Peyer's patch (tissue), 4 donors: ENCODE measurements around the gene CHAT. TPM values are rescaled to one million over a fixed set of nuclear protein-coding genes. Genes with fewer than 3 reads are reported as not detected.

ENCODE experiments used
- DNase-seq, 3 donors: peaks; one replicate each; pipeline ENCODE4 v3.0.0-alpha.2; 2017 to 2019
- H3K27ac ChIP-seq, 4 donors: fragments of 200-600 bp; sonication (generic); one replicate each; pipeline ENCODE4 v1.5.1; 2016 to 2019
- H3K27me3 ChIP-seq, 2 donors: fragments of 200-600 bp; sonication (generic); one replicate each; pipeline ENCODE4 v1.5.1; 2019
- H3K36me3 ChIP-seq, 3 donors: fragments of 200-600 bp; sonication (generic); one replicate each; pipeline ENCODE4 v1.5.1; 2016 to 2019
- H3K4me1 ChIP-seq, 4 donors: fragments of 200-600 bp; sonication (generic); one replicate each; pipeline ENCODE4 v1.5.1; 2016 to 2019
- H3K4me3 ChIP-seq, 4 donors: fragments of 200-600 bp; sonication (generic); 1 replicate in 3 of 4; 2 replicates in 1 of 4; pipeline ENCODE4 v1.5.1; 2016 to 2019; ENCODE audit warnings: mild to moderate bottlenecking in 1 of 4
- H3K9me3 ChIP-seq, 4 donors: fragments of 200-600 bp; sonication (generic); one replicate each; pipeline ENCODE4 v1.5.1; 2016 to 2019; ENCODE audit warnings: mild to moderate bottlenecking in 1 of 4
- CTCF ChIP-seq, 6 experiments: fragments of 450-650 bp in 4 of 6; fragments of 200-600 bp in 2 of 6; sonication (generic) in 1 of 6; IDR thresholded peaks; one replicate each; pipeline ENCODE4 v1.5.1; 2017 to 2019; ENCODE audit warnings: antibody characterized with exemption in 6 of 6, mild to moderate bottlenecking in 3 of 6, moderate library complexity in 1 of 6
- POLR2A ChIP-seq, 2 donors: fragments of 450-650 bp; IDR thresholded peaks; one replicate each; pipeline ENCODE4 v1.5.1; 2017; ENCODE audit warnings: antibody characterized with exemption in 2 of 2, mild to moderate bottlenecking in 2 of 2, moderate library complexity in 2 of 2
- total RNA-seq, 4 donors: library from RNA; depleted of rRNA; stranded (reverse); fragments of >200 nt; gene quantifications; one replicate each; pipeline ENCODE4 v1.1.0, GENCODE V29; 2016

Gene CHAT
- total RNA-seq, 4 donors from 2014 or later: 2.1 to 3.8 (median 3.4) TPM; not detected in 1

GRCh38 chr10:49624629-49625028 lies 10.8 kb downstream of the CHAT start:
- H3K4me3 ChIP-seq: no peak overlapping the region
- DNase-seq: peak in 1 of 3 donors; percentile 2
- H3K9me3 ChIP-seq: no peaks in the 10 kb centered on the region
- H3K36me3 ChIP-seq: no peaks in the 10 kb centered on the region
- H3K4me1 ChIP-seq: no peaks in the 10 kb centered on the region
- H3K27ac ChIP-seq: no peak overlapping the region
- no peak for TF ChIP-seq POLR2A (IDR thresholded peaks at IDR 0.05)
- no peak for TF ChIP-seq CTCF (IDR thresholded peaks at IDR 0.05)
- no peaks in the 10 kb centered on the region for H3K27me3 ChIP-seq

- TF ChIP-seq POLR2A (IDR thresholded peaks at IDR 0.05) (no peak), CTCF (IDR thresholded peaks at IDR 0.05) (no peak)
- Histone ChIP-seq H3K9me3 (no peaks in the 10 kb centered on the region), H3K36me3 (no peaks in the 10 kb centered on the region), H3K27me3 (no peaks in the 10 kb centered on the region), H3K4me1 (no peaks in the 10 kb centered on the region), H3K27ac (no peak overlapping the region), H3K4me3 (no peak overlapping the region)
- DNase-seq: peak in 2 of 3 donors; percentile 19 to 37
Measured at GRCh38 chr10:49625411-49625810, 11.6 kb downstream of the CHAT start.

- DNase-seq: peak in 1 of 3 donors; percentile 2
- H3K4me3 ChIP-seq: no peak overlapping the region
Measured at GRCh38 chr10:49627038-49627437, 13.2 kb downstream of the CHAT start.

GRCh38 chr10:49627644-49628247 lies 13.9 kb downstream of the CHAT start:
- peak in 2 of 3 donors; percentile 32 to 34 for DNase-seq
- Histone ChIP-seq H3K27me3 (no peaks in the 10 kb centered on the region), H3K36me3 (no peaks in the 10 kb centered on the region), H3K9me3 (no peaks in the 10 kb centered on the region), H3K4me1 (no peaks in the 10 kb centered on the region), H3K27ac (no peak overlapping the region), H3K4me3 (no peak overlapping the region)
- no peak for TF ChIP-seq POLR2A (IDR thresholded peaks at IDR 0.05)
- TF ChIP-seq CTCF (IDR thresholded peaks at IDR 0.05): no peak

More at GRCh38 chr10:49627038-49627437, 13.2 kb downstream of the CHAT start:
- H3K9me3 ChIP-seq: no peaks in the 10 kb centered on the region
- no peaks in the 10 kb centered on the region for H3K4me1 ChIP-seq
- no peaks in the 10 kb centered on the region for H3K36me3 ChIP-seq
- TF ChIP-seq POLR2A (IDR thresholded peaks at IDR 0.05) (no peak), CTCF (IDR thresholded peaks at IDR 0.05) (no peak)
- H3K27me3 ChIP-seq: no peaks in the 10 kb centered on the region
- no peak overlapping the region for H3K27ac ChIP-seq

GRCh38 chr10:49628599-49628998 lies 14.8 kb downstream of the CHAT start:
- peak in 2 of 3 donors; percentile 19 to 25 for DNase-seq
- Histone ChIP-seq H3K27me3 (no peaks in the 10 kb centered on the region), H3K36me3 (no peaks in the 10 kb centered on the region), H3K27ac (no peak overlapping the region), H3K4me1 (no peaks in the 10 kb centered on the region), H3K4me3 (no peak overlapping the region), H3K9me3 (no peaks in the 10 kb centered on the region)
- TF ChIP-seq POLR2A (IDR thresholded peaks at IDR 0.05) (no peak), CTCF (IDR thresholded peaks at IDR 0.05) (no peak)
